Testis (tissue), 3 donors: Measurements from ENCODE around the gene ALOXE3. TPM values are rescaled to one million over a fixed set of nuclear protein-coding genes. Genes with fewer than 3 reads are reported as not detected.

ENCODE experiments used
- DNase-seq: peaks from one replicate; pipeline ENCODE4 v3.0.0-alpha.2; 2019
- H3K27ac ChIP-seq, 2 donors: fragments of 200-600 bp; sonication (generic); one replicate each; pipeline ENCODE4 v1.5.1; 2019
- H3K27me3 ChIP-seq: fragments of 200-600 bp; sonication (generic); one replicate; pipeline ENCODE4 v1.5.1; 2019
- H3K36me3 ChIP-seq: fragments of 200-600 bp; sonication (generic); one replicate; pipeline ENCODE4 v1.5.1; 2017; ENCODE audit warnings: low read depth; ENCODE audit errors: missing control alignments
- H3K4me1 ChIP-seq: fragments of 200-600 bp; sonication (generic); one replicate; pipeline ENCODE4 v1.5.1; 2019
- H3K4me3 ChIP-seq, 2 donors: fragments of 200-600 bp; sonication (generic); one replicate each; pipeline ENCODE4 v1.5.1; 2017 to 2019
- H3K9me3 ChIP-seq: fragments of 200-600 bp; sonication (generic); one replicate; pipeline ENCODE4 v1.5.1; 2017
- CTCF ChIP-seq, 3 experiments: fragments of 450-650 bp in 2 of 3; fragments of 200-600 bp in 1 of 3; sonication (generic) in 1 of 3; IDR thresholded peaks; one replicate each; pipeline ENCODE4 v1.5.1; 2016 to 2019; ENCODE audit warnings: antibody characterized with exemption in 3 of 3, mild to moderate bottlenecking in 2 of 3, moderate library complexity in 1 of 3
- POLR2A ChIP-seq: fragments of 450-650 bp; IDR thresholded peaks from one replicate; pipeline ENCODE4 v1.6.1; 2017; ENCODE audit warnings: antibody characterized with exemption, mild to moderate bottlenecking, moderate library complexity
- WGBS, 2 donors: methylation state at CpG; one replicate each; pipeline ENCODE4 v1.1.5; 2018; 5-methylcytosine and 5-hydroxymethylcytosine counted together
- intact Hi-C: fragments of 100-400 bp; cut with DNase I; formaldehyde crosslinking; loops from one replicate; pipeline ENCODE4 v1.15.1; 2023; ENCODE audit warnings: low total_unique reads
- polyA plus RNA-seq: library from polyadenylated mRNA; stranded (reverse); fragments of 350-450 nt; fragmentation: Illumina TruSeq; extraction: RNeasy Lipid Tissue Mini Kit (QIAGEN cat#74804); gene quantifications from one replicate; pipeline ENCODE4 v1.2.3, GENCODE V29; 2014; ENCODE audit warnings: low read depth, low replicate concordance; ENCODE audit not compliant: insufficient read depth
- total RNA-seq, 2 donors: library from RNA; depleted of rRNA; stranded (reverse); fragments of >200 nt; gene quantifications; one replicate each; pipeline ENCODE4 v1.2.3, GENCODE V29; 2016

The ALOXE3 gene
- total and polyA plus RNA-seq, 3 donors from 2014 or later: 2.2 to 4.3 (median 2.7) TPM

DNA sequence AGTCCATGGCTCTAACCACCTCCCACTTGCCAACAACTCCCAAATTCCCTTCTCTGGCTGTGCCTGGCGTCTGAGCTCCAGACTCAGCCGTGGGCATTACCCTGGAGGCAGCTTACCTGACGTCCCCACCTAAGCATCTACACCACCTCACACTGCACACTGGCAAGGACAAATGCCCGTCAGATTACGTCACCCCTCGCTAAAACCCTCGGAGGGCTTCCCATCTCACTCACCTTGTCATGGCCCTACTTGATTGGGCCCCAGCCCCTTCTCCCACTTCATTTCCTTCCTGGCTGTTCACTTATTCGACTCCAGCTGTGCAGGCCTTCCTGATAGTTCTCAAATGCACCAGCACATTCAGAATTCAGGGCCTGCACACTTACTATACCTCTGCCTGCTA, 13.4 kb downstream of the ALOXE3 start:
- TF ChIP-seq POLR2A (no peak), CTCF (IDR thresholded peaks at IDR 0.05) (no peak)
- H3K36me3 ChIP-seq: no peaks in the 10 kb centered on the region
- H3K9me3 ChIP-seq: no peaks in the 10 kb centered on the region
- no peaks in the 10 kb centered on the region for H3K27me3 ChIP-seq
- no peak for DNase-seq
- H3K4me3 ChIP-seq: no peak overlapping the region
- no peak overlapping the region for H3K27ac ChIP-seq
- 78 to 88% methylated on average over 8 of the region's 8 CpGs for whole genome bisulfite sequencing, 2 donors
- H3K4me1 ChIP-seq: peaks cover 4% of the 10 kb centered on the region
- intact Hi-C loops: no loop called here

- Histone ChIP-seq H3K9me3 (no peaks in the 10 kb centered on the region), H3K4me3 (no peak overlapping the region), H3K27ac (no peak overlapping the region), H3K4me1 (no peaks in the 10 kb centered on the region), H3K27me3 (no peaks in the 10 kb centered on the region), H3K36me3 (no peaks in the 10 kb centered on the region)
- 73 to 83% methylated on average over 4 of the region's 4 CpGs for WGBS, 2 donors
- DNase-seq: no peak
- intact Hi-C loops: no loop called here
- TF ChIP-seq POLR2A (no peak), CTCF (IDR thresholded peaks at IDR 0.05) (no peak)
Observed at GRCh38 chr17:8103549-8103948, 14.8 kb downstream of the ALOXE3 start.

DNA sequence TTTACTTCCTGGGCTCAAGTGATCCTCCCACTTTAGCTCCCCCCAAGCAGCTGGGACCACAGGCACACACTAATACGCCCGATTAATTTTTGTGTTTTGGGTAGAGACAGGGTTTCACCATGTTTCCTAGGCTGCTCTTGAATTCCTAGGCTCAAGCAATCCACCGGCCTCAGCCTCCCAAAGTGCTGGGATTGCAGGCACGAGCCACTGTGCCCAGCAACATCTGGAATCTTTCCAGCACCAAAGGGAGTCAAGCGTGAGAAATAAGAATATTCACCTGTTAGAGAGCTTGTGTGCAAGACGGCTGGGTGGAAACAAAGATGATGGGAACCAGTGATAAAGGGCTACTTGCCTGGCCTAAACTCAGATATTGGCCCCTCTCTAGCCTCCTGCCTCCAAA, 16.6 kb downstream of the ALOXE3 start:
- Histone ChIP-seq H3K36me3 (no peaks in the 10 kb centered on the region), H3K27ac (no peak overlapping the region), H3K27me3 (no peaks in the 10 kb centered on the region), H3K4me3 (no peak overlapping the region), H3K9me3 (no peaks in the 10 kb centered on the region), H3K4me1 (no peaks in the 10 kb centered on the region)
- TF ChIP-seq CTCF (IDR thresholded peaks at IDR 0.05) (no peak), POLR2A (no peak)
- intact Hi-C loops: no loop called here
- DNase-seq: no peak
- WGBS, 2 donors: 66 to 79% methylated on average over 6 of the region's 6 CpGs

- no peak for DNase-seq
- H3K36me3 ChIP-seq: no peaks in the 10 kb centered on the region
- H3K4me1 ChIP-seq: no peaks in the 10 kb centered on the region
- no peaks in the 10 kb centered on the region for H3K9me3 ChIP-seq
- no peak overlapping the region for H3K4me3 ChIP-seq
- WGBS, 2 donors: 82 to 85% methylated on average over 2 of the region's 2 CpGs
- no peaks in the 10 kb centered on the region for H3K27me3 ChIP-seq
- intact Hi-C loops: no loop called here
- no peak for TF ChIP-seq POLR2A
- no peak for TF ChIP-seq CTCF (IDR thresholded peaks at IDR 0.05)
- no peak overlapping the region for H3K27ac ChIP-seq
Observed at GRCh38 chr17:8100763-8101162, 17.6 kb downstream of the ALOXE3 start.

GRCh38 chr17:8100111-8100510, 18.2 kb downstream of the ALOXE3 start:
- no peak for DNase-seq
- no peak overlapping the region for H3K27ac ChIP-seq
- no peaks in the 10 kb centered on the region for H3K4me1 ChIP-seq
- no peaks in the 10 kb centered on the region for H3K36me3 ChIP-seq
- H3K4me3 ChIP-seq: no peak overlapping the region
- H3K27me3 ChIP-seq: no peaks in the 10 kb centered on the region
- WGBS, 2 donors: 77 to 78% methylated on average over 2 of the region's 2 CpGs
- intact Hi-C loops: no loop called here
- no peak for TF ChIP-seq POLR2A
- no peak for TF ChIP-seq CTCF (IDR thresholded peaks at IDR 0.05)
- no peaks in the 10 kb centered on the region for H3K9me3 ChIP-seq
